Endometrium (tissue), 2 donors: ENCODE data around the gene ALPG.

ENCODE experiments used
- FAIRE-seq: peaks from 2 replicates; lab custom pipeline; 2012; peaks lifted over from hg19 to GRCh38; lab: Jason Lieb, UNC
- donor health status: control.
- donor health status: control.

Gene ALPG

GRCh38 chr2:232458051-232458660, 51.5 kb downstream of the ALPG start:
- FAIRE-seq: no peak

DNA sequence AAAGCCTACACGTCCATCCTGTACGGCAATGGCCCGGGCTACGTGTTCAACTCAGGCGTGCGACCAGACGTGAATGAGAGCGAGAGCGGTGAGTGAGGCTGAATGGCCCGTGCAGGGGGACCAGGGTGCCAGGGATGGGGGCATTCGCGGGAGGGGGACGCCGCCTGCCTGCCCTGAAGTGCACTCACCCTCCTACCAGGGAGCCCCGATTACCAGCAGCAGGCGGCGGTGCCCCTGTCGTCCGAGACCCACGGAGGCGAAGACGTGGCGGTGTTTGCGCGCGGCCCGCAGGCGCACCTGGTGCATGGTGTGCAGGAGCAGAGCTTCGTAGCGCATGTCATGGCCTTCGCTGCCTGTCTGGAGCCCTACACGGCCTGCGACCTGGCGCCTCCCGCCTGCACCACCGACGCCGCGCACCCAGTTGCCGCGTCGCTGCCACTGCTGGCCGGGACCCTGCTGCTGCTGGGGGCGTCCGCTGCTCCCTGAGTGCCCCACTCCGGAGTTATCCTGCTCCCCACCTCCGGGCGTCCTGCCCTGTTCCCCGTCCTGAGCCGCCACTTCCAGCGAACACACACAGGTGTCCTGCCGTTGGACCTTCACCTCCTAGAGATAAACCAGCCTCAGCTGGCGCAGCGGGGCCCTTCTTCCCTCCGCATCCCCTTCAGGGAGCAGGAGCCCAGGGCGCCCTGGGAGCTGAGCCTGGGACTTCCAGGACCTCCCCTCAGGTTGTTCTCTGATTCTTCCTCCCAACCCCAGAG, 52.2 kb downstream of the ALPG start:
- no peak for FAIRE-seq

GRCh38 chr2:232459419-232460035, 52.9 kb downstream of the ALPG start:
- FAIRE-seq: no peak

DNA sequence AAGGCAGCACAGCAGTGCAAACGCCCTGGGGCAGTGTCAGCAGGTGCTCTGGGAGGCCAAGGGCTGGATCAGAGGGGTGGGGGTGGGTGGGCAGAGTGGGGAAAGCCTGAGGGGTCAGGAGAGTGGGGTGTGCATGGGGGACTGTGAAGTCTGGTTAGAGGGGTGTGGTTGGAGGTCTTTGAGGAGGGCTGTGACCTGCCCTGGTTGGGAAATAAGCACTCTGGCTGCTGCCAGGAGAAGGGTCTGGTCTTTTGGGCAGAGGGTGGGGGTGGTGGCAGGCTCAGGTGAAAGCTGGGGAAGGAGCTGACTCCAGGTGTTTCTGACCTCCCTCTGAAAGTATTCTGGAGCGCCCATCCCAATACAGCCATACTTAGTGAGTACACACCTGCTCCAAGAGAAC, 53.5 kb downstream of the ALPG start:
- FAIRE-seq: no peak
